Suprapubic skin (tissue), 4 donors: ENCODE measurements around the gene BORCS5.

Experiments
- CTCF ChIP-seq, 2 donors: fragments of 200-600 bp in 1 of 2; fragments of 450-650 bp in 1 of 2; sonication (generic) in 1 of 2; IDR thresholded peaks; one replicate each; pipeline ENCODE4 v1.5.1; 2016 to 2019; ENCODE audit warnings: antibody characterized with exemption in 2 of 2, mild to moderate bottlenecking in 1 of 2, moderate library complexity in 1 of 2
- EP300 ChIP-seq: sonication (generic); formaldehyde crosslinking; IDR thresholded peaks from one replicate; pipeline ENCODE4 v1.6.1; 2017; ENCODE audit warnings: antibody characterized with exemption
- POLR2A ChIP-seq, 2 donors: fragments of 450-650 bp; IDR thresholded peaks; one replicate each; pipeline ENCODE4 v1.6.1; 2017; ENCODE audit warnings: antibody characterized with exemption in 2 of 2, mild to moderate bottlenecking in 2 of 2, moderate library complexity in 2 of 2
- POLR2AphosphoS5 ChIP-seq, 3 donors: sonication (generic); formaldehyde crosslinking; IDR thresholded peaks; one replicate each; pipeline ENCODE4 v1.6.1; 2017; ENCODE audit warnings: antibody characterized with exemption in 3 of 3

- TF ChIP-seq POLR2AphosphoS5 (IDR thresholded peaks at IDR 0.05) = no peak
- TF ChIP-seq EP300 = no peak
- TF ChIP-seq CTCF (IDR thresholded peaks at IDR 0.05) = no peak
- no peak for TF ChIP-seq POLR2A (IDR thresholded peaks at IDR 0.05)
Observed at GRCh38 chr12:12506496-12506890, 149.6 kb downstream of the BORCS5 start.
